Activated naive CD4-positive, alpha-beta T cell treated with anti-CD3 and anti-CD28 coated beads, Interleukin-2, amount 50 U/mL, for 24 hours (primary cell): ENCODE measurements around the gene MAP3K9.
"Not testable (repeated sequence)": the region's sequence is repeated elsewhere in the genome, so short reads cannot be mapped to it uniquely, and the experiment has no call there.

Source experiments
- H3K27ac Mint-ChIP-seq: one replicate; pipeline ENCODE4 v1.8.0; 2021; ENCODE audit warnings: mild to moderate bottlenecking, mixed read lengths
- H3K27me3 Mint-ChIP-seq: one replicate; pipeline ENCODE4 v1.8.0; 2021; ENCODE audit warnings: mixed read lengths
- H3K36me3 Mint-ChIP-seq: one replicate; pipeline ENCODE4 v1.8.0; 2021; ENCODE audit warnings: mixed read lengths
- H3K4me1 Mint-ChIP-seq: one replicate; pipeline ENCODE4 v1.8.0; 2021; ENCODE audit warnings: mixed read lengths
- H3K4me3 Mint-ChIP-seq: one replicate; pipeline ENCODE4 v1.8.0; 2021; ENCODE audit warnings: mild to moderate bottlenecking, mixed read lengths
- H3K9me3 Mint-ChIP-seq: one replicate; pipeline ENCODE4 v1.8.0; 2021; ENCODE audit warnings: mixed read lengths

MAP3K9 gene

DNA sequence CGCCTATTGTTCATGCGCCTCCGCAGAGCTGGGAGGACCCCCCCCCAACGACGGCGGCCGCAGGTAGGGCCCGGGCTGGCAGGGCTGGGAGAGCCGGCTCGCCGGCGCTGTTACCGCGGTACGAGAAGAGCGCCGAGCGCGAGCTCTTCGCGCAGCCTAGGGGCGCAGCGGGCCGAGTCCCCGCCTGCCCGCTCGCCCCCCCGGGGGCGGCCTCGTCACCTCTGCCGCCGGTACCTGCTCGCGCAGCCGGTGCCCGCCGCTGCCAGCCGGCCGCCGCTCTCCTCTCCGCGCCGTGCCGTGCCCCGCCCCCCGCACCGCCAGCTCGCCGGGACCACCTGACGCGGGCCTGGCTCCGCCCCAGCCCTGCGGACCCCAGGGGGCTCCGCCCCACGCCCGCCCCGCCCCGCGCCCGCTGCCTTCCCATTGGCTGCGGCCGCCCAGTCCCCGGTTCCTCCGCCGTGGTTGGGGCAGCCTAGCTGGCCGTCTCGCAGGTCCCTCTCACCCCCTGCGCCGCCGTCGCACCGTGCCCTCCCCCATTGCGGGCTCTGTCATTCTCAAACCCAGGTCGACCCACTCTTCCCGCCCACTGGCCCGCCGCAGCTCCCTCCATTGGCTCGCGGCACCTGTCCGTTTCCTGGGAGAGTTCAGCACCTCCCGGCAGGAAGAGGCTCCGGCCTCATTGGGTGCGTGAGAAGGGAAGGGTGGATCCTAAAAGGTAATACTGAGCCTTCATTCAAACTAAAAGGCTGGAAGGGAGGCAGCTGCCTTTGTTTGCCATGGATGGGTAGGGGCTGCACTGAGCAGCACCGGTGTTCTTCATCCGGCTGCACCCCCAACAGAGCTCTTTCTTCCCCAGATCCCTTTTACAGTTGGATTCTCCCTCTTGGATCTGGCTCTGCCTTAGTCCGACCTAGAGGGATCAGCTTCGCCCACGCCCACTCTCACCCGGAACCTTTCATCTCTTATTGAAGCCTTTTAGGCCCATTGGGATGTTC, at the start of gene MAP3K9:
MAP3K9 (minus strand) TSS at position 289 of the 995 bp plus-strand sequence. CDS start 342 bp downstream, outside the sequence.
- no peaks in the 10 kb centered on the region for H3K27me3 Mint-ChIP-seq
- peak within 1 kb of the TSS; percentile 79 for H3K4me3 Mint-ChIP-seq
- H3K36me3 Mint-ChIP-seq = no peaks in the 10 kb centered on the region
- peaks cover 10% of the 10 kb centered on the region for H3K4me1 Mint-ChIP-seq
- no peaks in the 10 kb centered on the region for H3K9me3 Mint-ChIP-seq
- H3K27ac Mint-ChIP-seq = peak within 1 kb of the TSS; percentile 73

DNA sequence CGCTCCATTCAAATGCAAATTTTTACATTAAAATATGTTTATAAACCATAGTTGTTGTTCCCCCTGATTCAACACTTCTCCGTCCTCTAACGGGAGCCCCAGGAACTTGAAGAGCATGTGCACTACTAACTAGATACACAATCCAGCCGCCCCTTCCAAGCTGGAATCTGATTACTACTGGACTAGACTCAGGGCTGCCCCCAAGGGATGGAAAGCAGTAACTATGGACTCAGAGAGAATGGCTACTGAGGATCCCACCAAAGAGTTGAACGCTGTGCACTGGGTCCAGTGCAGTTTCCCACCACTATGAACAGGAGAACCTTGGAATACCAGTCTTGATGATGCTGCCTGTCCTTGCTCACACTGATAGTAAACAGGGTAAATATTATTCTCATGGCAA, 49.3 kb upstream of the MAP3K9 start:
- Mint-ChIP-seq H3K4me3 (no peak overlapping the region), H3K36me3 (peaks cover 1% of the 10 kb centered on the region), H3K27ac (no peak overlapping the region)

DNA sequence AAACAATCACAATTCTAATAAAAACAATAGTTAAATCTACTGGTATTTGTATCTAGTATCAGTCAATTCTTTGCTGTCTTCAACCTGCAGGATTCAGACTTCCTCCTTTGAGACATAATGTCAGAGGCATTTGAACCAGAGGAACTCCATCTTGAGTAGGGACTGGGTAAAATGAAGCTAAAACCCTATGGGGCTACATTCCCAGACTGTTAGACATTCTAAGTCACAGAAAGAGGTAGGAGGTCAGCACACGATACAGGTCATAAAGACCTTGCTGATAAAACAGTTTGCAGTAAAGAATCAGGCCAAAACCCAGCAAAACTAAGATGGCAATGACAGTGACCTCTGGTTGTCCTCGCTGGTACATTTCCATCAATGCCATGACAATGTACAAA, 48.2 kb upstream of the MAP3K9 start:
- Mint-ChIP-seq H3K36me3 (peaks cover 1% of the 10 kb centered on the region), H3K27ac (no peak overlapping the region), H3K4me1 (peaks cover 4% of the 10 kb centered on the region), H3K27me3 (no peaks in the 10 kb centered on the region), H3K9me3 (no peaks in the 10 kb centered on the region), H3K4me3 (no peak overlapping the region)

More for the DNA sequence above, 49.3 kb upstream of the MAP3K9 start:
- no peaks in the 10 kb centered on the region for H3K27me3 Mint-ChIP-seq
- H3K9me3 Mint-ChIP-seq = no peaks in the 10 kb centered on the region
- peaks cover 4% of the 10 kb centered on the region for H3K4me1 Mint-ChIP-seq

DNA sequence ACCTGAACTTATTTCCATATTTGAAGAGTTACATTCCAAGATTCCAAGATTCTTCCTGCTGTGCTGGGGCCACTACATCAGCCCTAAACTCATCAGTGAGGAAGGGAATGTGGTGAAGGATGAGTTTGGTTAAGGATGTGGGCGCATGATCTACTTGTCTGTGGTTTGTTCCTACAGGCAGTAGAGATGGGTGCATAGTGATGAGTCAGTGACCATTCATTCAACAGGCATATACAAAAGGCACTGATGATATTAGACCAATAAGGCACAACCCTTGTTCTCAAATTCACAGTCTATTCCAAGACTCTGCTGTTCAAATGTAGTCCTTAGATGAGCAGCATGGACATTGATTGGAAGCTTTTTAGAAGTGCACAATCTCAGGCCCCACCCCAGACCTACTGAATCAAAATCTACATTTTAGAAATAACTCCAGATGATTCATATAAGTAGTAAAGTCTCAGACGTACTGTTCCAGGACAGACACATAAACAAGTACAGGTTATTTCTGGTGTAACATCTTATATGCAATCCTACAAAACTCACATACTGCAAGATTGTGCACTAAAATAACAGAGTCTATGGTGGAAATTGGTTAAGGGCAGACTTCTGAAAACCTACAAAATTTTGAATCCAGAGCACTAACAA, 47.7 kb upstream of the MAP3K9 start:
- Mint-ChIP-seq H3K4me3 (no peak overlapping the region), H3K4me1 (peaks cover 4% of the 10 kb centered on the region), H3K27ac (no peak overlapping the region), H3K36me3 (peaks cover 1% of the 10 kb centered on the region), H3K9me3 (no peaks in the 10 kb centered on the region), H3K27me3 (no peaks in the 10 kb centered on the region)

DNA sequence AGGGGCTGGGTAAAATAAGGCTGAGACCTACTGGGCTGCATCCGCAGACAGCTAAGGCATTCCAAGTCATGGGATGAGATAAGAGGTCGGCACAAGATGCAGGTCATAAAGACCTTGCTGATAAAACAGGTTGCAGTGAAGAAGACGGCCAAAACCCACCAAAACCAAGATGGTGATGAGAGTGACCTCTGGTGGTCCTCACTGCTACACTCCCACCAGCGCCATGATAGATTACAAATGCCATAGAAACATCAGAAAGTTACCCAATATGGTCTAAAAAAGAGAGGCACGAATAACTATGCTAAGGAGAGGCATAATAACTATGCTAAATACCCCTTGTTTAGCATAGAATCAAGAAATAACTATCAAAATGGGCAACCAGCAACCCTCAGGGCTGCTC, 46.2 kb upstream of the MAP3K9 start:
- H3K9me3 Mint-ChIP-seq = no peaks in the 10 kb centered on the region
- peaks cover 4% of the 10 kb centered on the region for H3K4me1 Mint-ChIP-seq
- no peak overlapping the region for H3K4me3 Mint-ChIP-seq
- H3K27me3 Mint-ChIP-seq = no peaks in the 10 kb centered on the region
- H3K27ac Mint-ChIP-seq = peak overlapping the region; percentile 55
- H3K36me3 Mint-ChIP-seq = no peaks in the 10 kb centered on the region

DNA sequence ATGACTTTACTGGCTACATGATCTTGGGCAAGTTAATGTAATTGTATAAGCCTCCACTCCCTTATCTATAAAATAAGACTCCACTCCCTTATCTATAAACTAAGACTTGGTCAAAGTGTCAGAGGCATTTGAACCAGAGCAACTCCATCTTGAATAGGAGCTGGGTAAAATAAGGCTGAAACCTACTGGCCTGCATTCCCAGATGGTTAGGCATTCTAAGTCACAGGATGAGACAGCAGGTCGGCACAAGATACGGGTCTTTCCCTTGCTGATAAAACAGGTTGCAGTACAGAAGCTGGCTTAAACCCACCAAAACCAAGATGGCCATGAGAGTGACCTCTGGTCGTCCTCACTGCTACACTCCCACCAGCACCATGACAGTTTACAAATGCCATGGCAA, 44.3 kb upstream of the MAP3K9 start:
- H3K4me3 Mint-ChIP-seq, H3K4me1 Mint-ChIP-seq, H3K9me3 Mint-ChIP-seq, H3K36me3 Mint-ChIP-seq, H3K27ac Mint-ChIP-seq, H3K27me3 Mint-ChIP-seq: not testable (repeated sequence)

DNA sequence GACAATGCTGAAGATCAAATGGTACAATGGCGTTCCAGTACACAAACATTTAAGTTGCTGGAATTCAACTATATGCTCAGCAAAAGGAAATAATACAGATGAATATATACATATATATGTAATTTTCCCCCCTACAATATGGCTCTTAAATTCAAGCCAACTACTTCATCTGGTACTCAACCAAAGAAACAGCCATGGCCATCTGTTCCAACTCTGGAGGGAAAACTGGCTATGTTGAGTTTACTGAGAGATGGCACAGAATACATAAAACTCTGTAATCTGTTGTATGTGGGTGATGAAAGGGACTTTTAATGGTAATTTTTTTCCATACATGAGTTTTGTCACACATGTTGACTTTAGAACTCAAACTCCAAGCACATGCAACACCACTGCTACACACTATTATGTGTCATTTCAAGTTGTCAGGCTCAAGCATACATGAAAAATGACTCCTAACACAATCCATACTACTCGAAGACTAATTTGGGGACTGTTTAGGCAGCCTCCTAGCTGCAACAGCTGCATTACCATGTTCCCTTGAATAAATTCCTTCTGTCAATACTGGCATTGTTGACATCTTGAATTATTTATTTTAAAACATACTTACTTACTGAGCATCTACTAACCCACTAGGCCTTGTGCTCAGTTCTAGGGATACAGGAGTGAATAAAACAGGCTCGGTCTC, 38.2 kb upstream of the MAP3K9 start:
- Mint-ChIP-seq H3K27ac (no peak overlapping the region), H3K4me1 (no peaks in the 10 kb centered on the region), H3K27me3 (no peaks in the 10 kb centered on the region), H3K4me3 (no peak overlapping the region), H3K36me3 (no peaks in the 10 kb centered on the region), H3K9me3 (no peaks in the 10 kb centered on the region)

DNA sequence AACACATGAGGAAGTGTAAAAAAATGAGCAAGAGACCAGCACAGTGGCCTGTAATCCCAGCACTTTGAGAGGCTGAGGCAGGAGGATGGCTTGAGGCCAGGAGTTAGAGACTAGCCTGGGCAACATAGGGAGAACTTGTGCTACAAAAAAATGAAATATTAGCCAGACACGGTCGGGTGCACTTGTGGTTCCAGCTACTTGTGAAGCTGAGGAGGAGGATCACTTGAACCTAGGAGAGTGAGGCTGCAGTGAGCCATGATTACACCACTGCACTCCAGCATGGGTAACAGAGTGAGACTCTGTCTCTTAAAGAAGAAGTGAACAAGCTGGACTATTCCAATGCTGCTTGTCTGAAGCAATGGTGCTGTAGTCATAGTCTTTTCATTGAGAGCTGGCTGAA, 36.3 kb upstream of the MAP3K9 start:
- no peak overlapping the region for H3K27ac Mint-ChIP-seq
- no peak overlapping the region for H3K4me3 Mint-ChIP-seq
- H3K9me3 Mint-ChIP-seq = no peaks in the 10 kb centered on the region
- H3K36me3 Mint-ChIP-seq = no peaks in the 10 kb centered on the region
- H3K27me3 Mint-ChIP-seq = no peaks in the 10 kb centered on the region
- no peaks in the 10 kb centered on the region for H3K4me1 Mint-ChIP-seq

DNA sequence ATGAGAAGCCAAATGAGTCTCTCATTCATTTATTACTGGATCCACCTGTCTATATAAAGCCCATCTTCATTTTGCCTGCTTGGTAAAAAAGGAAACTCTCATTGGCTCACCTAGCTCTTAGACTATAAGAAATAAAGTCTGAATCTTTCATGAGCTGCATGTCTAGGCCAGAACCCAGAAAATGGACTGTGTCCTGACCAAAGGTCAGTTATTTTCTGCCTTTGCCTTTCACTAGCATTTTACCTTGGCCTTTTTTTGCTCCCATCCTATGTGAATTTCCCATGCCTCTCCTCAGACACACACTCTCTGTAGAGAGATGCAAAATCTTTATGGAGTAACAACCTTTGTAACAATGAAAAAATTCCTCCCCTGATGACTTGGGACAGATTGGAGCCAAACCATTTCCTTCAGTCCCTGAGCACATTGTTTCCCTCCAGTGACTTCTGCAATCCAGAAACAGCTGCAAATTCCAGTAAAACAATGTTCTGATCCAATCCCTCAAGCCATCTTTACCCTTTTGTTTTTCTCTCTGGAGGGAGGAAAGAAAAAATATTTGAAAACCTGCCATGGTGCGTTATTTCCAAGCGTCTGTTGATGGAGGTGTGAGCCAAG, 33.6 kb upstream of the MAP3K9 start:
- Mint-ChIP-seq H3K36me3 (no peaks in the 10 kb centered on the region), H3K27ac (no peak overlapping the region), H3K4me3 (no peak overlapping the region), H3K27me3 (no peaks in the 10 kb centered on the region), H3K4me1 (no peaks in the 10 kb centered on the region), H3K9me3 (no peaks in the 10 kb centered on the region)

DNA sequence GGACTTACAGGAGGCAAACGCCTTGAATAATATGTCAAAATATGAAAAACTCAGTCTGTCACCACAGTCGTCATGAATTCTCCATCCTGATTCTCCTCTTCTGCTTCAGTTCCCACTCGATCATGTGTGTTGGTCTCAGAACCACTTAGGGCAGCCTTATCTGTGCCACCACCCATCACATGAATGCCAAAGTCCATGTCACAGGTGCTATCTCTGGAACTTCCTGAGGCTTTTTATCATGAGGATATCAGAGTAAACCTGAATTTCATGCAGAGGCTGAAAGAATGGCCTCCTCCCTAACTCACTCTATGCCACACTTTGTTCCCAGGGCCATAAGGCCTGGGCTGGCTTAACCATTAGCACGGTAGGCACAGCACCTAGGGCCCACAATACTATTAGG, 28.8 kb upstream of the MAP3K9 start:
- no peaks in the 10 kb centered on the region for H3K27me3 Mint-ChIP-seq
- H3K4me3 Mint-ChIP-seq = no peak overlapping the region
- H3K9me3 Mint-ChIP-seq = no peaks in the 10 kb centered on the region
- no peaks in the 10 kb centered on the region for H3K4me1 Mint-ChIP-seq
- no peak overlapping the region for H3K27ac Mint-ChIP-seq
- H3K36me3 Mint-ChIP-seq = peaks cover 2% of the 10 kb centered on the region

DNA sequence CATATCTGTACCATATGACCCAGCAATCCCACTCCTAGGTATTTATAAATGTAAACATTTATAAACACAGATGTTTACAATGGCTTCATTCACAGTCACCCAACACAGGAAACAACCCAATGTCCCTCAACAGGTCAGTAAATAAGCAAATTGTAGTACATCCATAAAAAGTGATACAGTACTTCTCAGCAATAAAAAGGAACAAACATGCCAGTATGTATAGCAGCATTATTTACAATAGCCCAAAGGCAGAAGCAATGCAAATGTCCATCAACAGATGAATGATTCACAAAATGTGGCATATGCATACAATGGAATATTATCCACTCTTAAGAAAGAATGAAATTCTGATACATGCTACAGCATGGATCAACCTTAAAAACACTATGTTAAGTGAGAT, 27.6 kb upstream of the MAP3K9 start:
- H3K27ac Mint-ChIP-seq = no peak overlapping the region
- H3K27me3 Mint-ChIP-seq = no peaks in the 10 kb centered on the region
- no peaks in the 10 kb centered on the region for H3K9me3 Mint-ChIP-seq
- H3K36me3 Mint-ChIP-seq = peaks cover 2% of the 10 kb centered on the region
- H3K4me1 Mint-ChIP-seq = no peaks in the 10 kb centered on the region
- no peak overlapping the region for H3K4me3 Mint-ChIP-seq

DNA sequence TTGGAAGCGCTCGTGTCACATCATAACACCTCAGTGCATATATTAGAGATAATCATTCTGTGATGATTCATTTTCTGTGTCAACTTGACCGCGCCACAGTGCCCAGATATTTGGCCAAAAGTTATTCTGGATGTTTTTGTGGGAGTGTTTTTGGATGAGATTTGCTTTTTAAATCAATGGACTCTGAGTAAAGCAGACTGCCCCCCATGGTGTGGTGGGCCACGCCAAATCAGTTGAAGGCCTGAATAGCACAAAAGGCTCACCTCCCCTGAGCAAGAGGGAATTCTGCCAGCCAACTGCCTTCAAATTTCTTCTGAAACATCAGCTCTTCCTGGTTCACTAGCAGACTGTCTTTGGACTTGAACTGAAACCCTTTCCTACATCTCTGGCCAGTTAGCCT, 24.6 kb upstream of the MAP3K9 start:
- H3K27ac Mint-ChIP-seq = no peak overlapping the region
- H3K4me1 Mint-ChIP-seq = no peaks in the 10 kb centered on the region
- H3K36me3 Mint-ChIP-seq = peaks cover 2% of the 10 kb centered on the region
- H3K4me3 Mint-ChIP-seq = no peak overlapping the region
- H3K27me3 Mint-ChIP-seq = no peaks in the 10 kb centered on the region
- no peaks in the 10 kb centered on the region for H3K9me3 Mint-ChIP-seq

DNA sequence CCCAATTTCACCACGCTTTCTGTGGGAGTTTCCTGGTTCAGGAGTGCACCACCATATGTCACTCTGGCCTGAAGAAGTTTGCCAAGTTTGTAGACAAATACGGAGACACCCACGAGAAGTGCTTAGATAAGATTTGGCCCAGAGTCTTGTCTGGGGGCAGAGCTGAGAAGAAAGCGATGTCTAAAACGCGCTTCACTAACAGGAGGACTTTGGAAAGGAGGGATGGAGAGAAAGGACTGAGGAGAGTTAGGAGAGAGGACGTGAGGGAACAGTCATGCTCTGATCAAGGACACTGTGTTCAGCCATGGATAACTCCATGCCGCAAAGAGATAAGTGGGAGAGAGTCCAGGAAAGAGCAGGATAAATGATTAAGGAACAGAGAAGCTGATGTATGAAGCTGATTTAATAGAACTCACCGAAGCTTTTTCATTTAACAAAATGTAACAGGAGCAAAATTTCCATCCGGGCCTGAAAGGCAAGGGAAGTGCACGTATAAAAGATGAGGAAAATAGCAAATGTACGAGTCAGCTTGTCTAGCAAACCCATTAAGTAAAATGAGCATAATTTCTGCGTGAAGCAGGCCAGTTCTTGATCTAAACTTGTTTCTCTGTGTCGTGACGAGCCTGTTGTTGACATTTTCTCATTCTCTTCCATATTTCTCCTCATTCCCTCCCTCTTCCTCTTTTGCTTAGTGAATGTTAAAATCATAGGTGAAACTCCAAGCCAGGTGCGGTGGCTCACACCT, 23.4 kb upstream of the MAP3K9 start:
- no peaks in the 10 kb centered on the region for H3K9me3 Mint-ChIP-seq
- H3K27me3 Mint-ChIP-seq = no peaks in the 10 kb centered on the region
- H3K4me1 Mint-ChIP-seq = no peaks in the 10 kb centered on the region
- no peak overlapping the region for H3K4me3 Mint-ChIP-seq
- no peak overlapping the region for H3K27ac Mint-ChIP-seq
- H3K36me3 Mint-ChIP-seq = peaks cover 2% of the 10 kb centered on the region

DNA sequence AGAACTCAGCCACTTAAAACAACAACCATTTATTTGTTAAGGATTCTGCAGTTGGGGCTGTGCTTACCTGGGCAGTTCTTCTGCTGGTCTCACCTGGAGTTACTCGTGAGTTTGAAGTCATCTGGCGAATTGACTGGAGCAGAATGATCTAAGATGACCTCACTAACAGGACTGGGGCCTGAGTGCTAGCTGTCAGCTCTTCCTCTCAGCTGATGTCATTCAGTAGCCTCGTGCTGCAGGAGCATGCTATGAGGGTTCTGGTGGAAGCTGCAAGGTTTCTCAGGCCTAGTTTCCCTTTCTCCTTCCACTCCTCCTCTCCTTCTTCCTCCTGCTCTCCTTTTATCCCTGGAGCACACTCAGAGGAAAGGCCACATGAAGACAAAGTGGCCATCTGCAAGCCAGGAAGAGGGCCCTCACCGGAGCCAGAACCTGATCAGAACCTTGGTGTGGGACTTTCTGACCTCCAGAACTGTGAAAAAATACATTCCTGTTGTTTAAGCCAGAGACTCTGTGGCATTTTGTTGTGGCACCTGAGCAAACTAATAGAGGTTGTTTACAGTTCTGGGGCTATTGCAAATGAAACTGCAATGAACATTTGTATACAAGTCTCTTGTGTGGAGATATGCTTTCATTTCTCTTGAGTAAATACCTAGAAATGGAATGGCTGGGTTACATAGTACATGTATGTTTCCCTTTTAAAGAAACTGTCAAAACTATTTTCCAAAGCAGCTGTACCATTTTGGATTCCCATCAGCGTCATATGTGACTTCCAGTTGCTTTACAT, 21.9 kb upstream of the MAP3K9 start:
- H3K9me3 Mint-ChIP-seq = no peaks in the 10 kb centered on the region
- H3K27ac Mint-ChIP-seq = no peak overlapping the region
- H3K4me1 Mint-ChIP-seq = no peaks in the 10 kb centered on the region
- H3K36me3 Mint-ChIP-seq = peaks cover 2% of the 10 kb centered on the region
- no peaks in the 10 kb centered on the region for H3K27me3 Mint-ChIP-seq
- no peak overlapping the region for H3K4me3 Mint-ChIP-seq
